ENCODE results near the gene DNAH14.

- TF ChIP-seq CTCF (IDR thresholded peaks at IDR 0.05), result no peak
- no peak for TF ChIP-seq POLR2A (IDR thresholded peaks at IDR 0.05)
Measured at GRCh38 chr1:224959656-224960055, 30.2 kb downstream of the DNAH14 start.

All from body of pancreas (tissue), 4 donors.